Measurements from ENCODE around the gene CNKSR2.
"Not testable (repeated sequence)": the region's sequence is repeated elsewhere in the genome, so short reads cannot be mapped to it uniquely, and the experiment has no call there.

The CNKSR2 gene

GRCh38 chrX:21438792-21439191 lies 64.6 kb downstream of the CNKSR2 start:
- no peak for DNase-seq (ENCODE audit: low read depth in 2 of 2, low spot score in 1 of 2)

- no peak for DNase-seq (ENCODE audit: low read depth in 2 of 2, low spot score in 1 of 2)
Measured at GRCh38 chrX:21440911-21441310, 66.7 kb downstream of the CNKSR2 start.

- no peak for DNase-seq (ENCODE audit: low read depth in 2 of 2, low spot score in 1 of 2)
Measured at GRCh38 chrX:21457718-21458117, 83.5 kb downstream of the CNKSR2 start.

- DNase-seq (ENCODE audit: low read depth in 2 of 2, low spot score in 1 of 2) = no peak
Measured at GRCh38 chrX:21469071-21469470, 94.9 kb downstream of the CNKSR2 start.

- DNase-seq (ENCODE audit: low read depth in 2 of 2, low spot score in 1 of 2) = no peak
Measured at GRCh38 chrX:21476909-21477308, 102.7 kb downstream of the CNKSR2 start.

GRCh38 chrX:21479695-21480270 lies 105.6 kb downstream of the CNKSR2 start:
- no peak for DNase-seq (ENCODE audit: low read depth in 2 of 2, low spot score in 1 of 2)

- no peak for DNase-seq (ENCODE audit: low read depth in 2 of 2, low spot score in 1 of 2)
Measured at GRCh38 chrX:21481761-21482160, 107.5 kb downstream of the CNKSR2 start.

GRCh38 chrX:21484051-21484450 lies 109.8 kb downstream of the CNKSR2 start:
- not testable (repeated sequence) for DNase-seq (ENCODE audit: low read depth in 2 of 2, low spot score in 1 of 2)

GRCh38 chrX:21487832-21488231 lies 113.6 kb downstream of the CNKSR2 start:
- DNase-seq (ENCODE audit: low read depth in 2 of 2, low spot score in 1 of 2) = no peak

- no peak for DNase-seq (ENCODE audit: low read depth in 2 of 2, low spot score in 1 of 2)
Measured at GRCh38 chrX:21490341-21490740, 116.1 kb downstream of the CNKSR2 start.

GRCh38 chrX:21493226-21493830 lies 119.1 kb downstream of the CNKSR2 start:
- DNase-seq (ENCODE audit: low read depth in 2 of 2, low spot score in 1 of 2) = no peak

GRCh38 chrX:21503593-21503992 lies 129.4 kb downstream of the CNKSR2 start:
- DNase-seq (ENCODE audit: low read depth in 2 of 2, low spot score in 1 of 2) = no peak

GRCh38 chrX:21509912-21510311 lies 135.7 kb downstream of the CNKSR2 start:
- no peak for DNase-seq (ENCODE audit: low read depth in 2 of 2, low spot score in 1 of 2)

- DNase-seq (ENCODE audit: low read depth in 2 of 2, low spot score in 1 of 2) = no peak
Measured at GRCh38 chrX:21524008-21524407, 149.8 kb downstream of the CNKSR2 start.

- DNase-seq (ENCODE audit: low read depth in 2 of 2, low spot score in 1 of 2) = no peak
Measured at GRCh38 chrX:21528076-21528475, 153.9 kb downstream of the CNKSR2 start.

- no peak for DNase-seq (ENCODE audit: low read depth in 2 of 2, low spot score in 1 of 2)
Measured at GRCh38 chrX:21529771-21530170, 155.6 kb downstream of the CNKSR2 start.

GRCh38 chrX:21544642-21545041 lies 170.4 kb downstream of the CNKSR2 start:
- not testable (repeated sequence) for DNase-seq (ENCODE audit: low read depth in 2 of 2, low spot score in 1 of 2)

GRCh38 chrX:21559417-21559816 lies 185.2 kb downstream of the CNKSR2 start:
- DNase-seq (ENCODE audit: low read depth in 2 of 2, low spot score in 1 of 2) = no peak

GRCh38 chrX:21565025-21565424 lies 190.8 kb downstream of the CNKSR2 start:
- no peak for DNase-seq (ENCODE audit: low read depth in 2 of 2, low spot score in 1 of 2)

GRCh38 chrX:21574793-21575192 lies 200.6 kb downstream of the CNKSR2 start:
- no peak for DNase-seq (ENCODE audit: low read depth in 2 of 2, low spot score in 1 of 2)

- no peak for DNase-seq (ENCODE audit: low read depth in 2 of 2, low spot score in 1 of 2)
Measured at GRCh38 chrX:21581479-21581878, 207.3 kb downstream of the CNKSR2 start.

GRCh38 chrX:21586001-21586400 lies 211.8 kb downstream of the CNKSR2 start:
- no peak for DNase-seq (ENCODE audit: low read depth in 2 of 2, low spot score in 1 of 2)
